ENCODE data around the gene CPSF3.

GRCh38 chr2:9407363-9407811 lies 16.1 kb upstream of the CPSF3 start:
- TF ChIP-seq CTCF (IDR thresholded peaks at IDR 0.05; ENCODE audit: insufficient read depth, low read depth, low read length) (no peak), EZH2 (IDR thresholded peaks at IDR 0.05; ENCODE audit: insufficient read depth, low read length) (no peak)

Measured in astrocyte (in vitro differentiated cells and primary cell).